K562 (cell line): ENCODE data around the gene EFNA1. TPM values are rescaled to one million over a fixed set of nuclear protein-coding genes. Genes with fewer than 3 reads are reported as not detected.

ENCODE experiments used
- BDP1 ChIP-seq: IDR thresholded peaks from 3 replicates; pipeline ENCODE4 v1.6.1; 2011; ENCODE audit not compliant: insufficient read length, insufficient read depth
- CHCHD3 ChIP-seq: fragments of 250-450 bp; sonication (Bioruptor Pico); IDR thresholded peaks from 2 replicates; pipeline ENCODE4 v2.1.2; 2022; ENCODE audit warnings: mild to moderate bottlenecking
- E2F6 ChIP-seq, 2 experiments: IDR thresholded peaks; 2 replicates each; pipeline ENCODE4 v1.6.1; 2011; ENCODE audit warnings: borderline replicate concordance in 1 of 2, control low read depth in 1 of 2, low read depth in 1 of 2, low read length in 1 of 2, mild to moderate bottlenecking in 1 of 2, mixed read lengths in 1 of 2, moderate library complexity in 1 of 2; ENCODE audit not compliant: insufficient read depth in 1 of 2, insufficient read length in 1 of 2, poor library complexity in 1 of 2, severe bottlenecking in 1 of 2; ENCODE audit errors: extremely low read depth in 1 of 2
- GABPB1 ChIP-seq: sonication (generic); formaldehyde crosslinking; IDR thresholded peaks from 2 replicates; pipeline ENCODE4 v1.8.0; 2022; ENCODE audit warnings: mild to moderate bottlenecking, missing genetic modification reagents
- HDAC2 ChIP-seq: fragments of 450-650 bp; IDR thresholded peaks from 2 replicates; pipeline ENCODE4 v1.6.1; 2016; ENCODE audit warnings: mild to moderate bottlenecking
- HMGN3 ChIP-seq: IDR thresholded peaks from 2 replicates; pipeline ENCODE4 v1.6.1; 2011; ENCODE audit warnings: borderline replicate concordance, low read depth, mild to moderate bottlenecking, mixed read lengths, low read length; ENCODE audit not compliant: insufficient read length; ENCODE audit errors: extremely low read depth
- KDM4B ChIP-seq, 2 experiments: fragments of 450-650 bp in 1 of 2; sonication (generic) in 1 of 2; IDR thresholded peaks; 2 replicates each; pipeline ENCODE4 v1.6.1; 2016 to 2017; ENCODE audit warnings: borderline replicate concordance in 2 of 2, antibody characterized with exemption in 1 of 2, low read depth in 1 of 2, mild to moderate bottlenecking in 1 of 2
- KLF6 ChIP-seq: fragments of 250-450 bp; sonication (Bioruptor Pico); IDR thresholded peaks from 2 replicates; pipeline ENCODE4 v1.4.0; 2020; ENCODE audit warnings: mild to moderate bottlenecking, moderate library complexity, borderline replicate concordance
- L3MBTL2 ChIP-seq: fragments of 450-650 bp; IDR thresholded peaks from 2 replicates; pipeline ENCODE4 v1.6.1; 2016; ENCODE audit warnings: mild to moderate bottlenecking, moderate library complexity
- NEUROD1 ChIP-seq: fragments of 150-350 bp; IDR thresholded peaks from 2 replicates; pipeline ENCODE4 v1.6.1; 2014; ENCODE audit warnings: borderline replicate concordance, low read length, low read depth; ENCODE audit not compliant: partially characterized antibody
- NR2C2 ChIP-seq, 2 experiments: fragments of 200-800 bp in 1 of 2; sonication (Bioruptor generic) in 1 of 2; sonication (generic) in 1 of 2; formaldehyde crosslinking in 1 of 2; IDR thresholded peaks; 2 replicates each; pipeline versions ENCODE4 v1.6.1 to v1.8.0; 2016 to 2022; ENCODE audit warnings: mild to moderate bottlenecking in 1 of 2, missing compliant biosample characterization in 1 of 2, missing genetic modification characterization in 1 of 2, missing genetic modification reagents in 1 of 2
- RAD51 ChIP-seq: fragments of 450-650 bp; IDR thresholded peaks from 2 replicates; pipeline ENCODE4 v1.7.1; 2016; ENCODE audit warnings: low read depth, mild to moderate bottlenecking, borderline replicate concordance
- SAP30 ChIP-seq: fragments of 200-600 bp; sonication (generic); IDR thresholded peaks from 2 replicates; pipeline ENCODE4 v1.6.1; 2012; ENCODE audit warnings: borderline replicate concordance, low read depth, mild to moderate bottlenecking, moderate library complexity, low read length, control low read depth, inconsistent platforms; ENCODE audit not compliant: insufficient read depth, poor library complexity, severe bottlenecking
- STAG1 ChIP-seq: sonication (generic); formaldehyde crosslinking; IDR thresholded peaks from 2 replicates; pipeline ENCODE4 v1.5.0; 2020; ENCODE audit warnings: missing genetic modification reagents, borderline replicate concordance
- TBP ChIP-seq: optimal IDR thresholded peaks from 2 replicates; pipeline ENCODE3; 2011; ENCODE audit warnings: low read depth, low read length, improper control_type of control experiment
- TEAD4 ChIP-seq, 2 experiments: sonication (generic) in 1 of 2; formaldehyde crosslinking in 1 of 2; IDR thresholded peaks; 2 replicates each; pipeline versions ENCODE4 v1.6.1 to v1.8.0; 2012 to 2022; ENCODE audit warnings: borderline replicate concordance in 1 of 2, inconsistent platforms in 1 of 2, low read length in 1 of 2, mild to moderate bottlenecking in 1 of 2, missing genetic modification reagents in 1 of 2
- ZEB2 ChIP-seq: fragments of 450-650 bp; IDR thresholded peaks from 2 replicates; pipeline ENCODE4 v1.6.1; 2016
- ZNF436 ChIP-seq: fragments of 250-450, 450-650 bp; sonication (Bioruptor Pico); formaldehyde crosslinking; IDR thresholded peaks from 2 replicates; pipeline ENCODE4 v1.7.0; 2020; ENCODE audit warnings: mild to moderate bottlenecking
- ZNF77 ChIP-seq: fragments of 250-450 bp; sonication (Bioruptor Pico); IDR thresholded peaks from 2 replicates; pipeline ENCODE4 v1.5.0; 2020
- polyA plus RNA-seq, 8 experiments: library from polyadenylated mRNA; depleted of rRNA in 4 of 8; stranded (reverse) in 5 of 8; unstranded in 3 of 8; fragments of >200 nt; fragmentation: Nextera tagmentation in 2 of 8; fragmentation: Illumina TruSeq in 1 of 8; extraction: Ambion mirVana in 2 of 8; extraction: Trizol in 1 of 8; gene quantifications; 2 replicates each; pipeline versions ENCODE4 v1.2.1 to v1.2.3, GENCODE V29; 2011 to 2014; ENCODE audit warnings: inconsistent platforms in 1 of 8, missing spikeins in 1 of 8
- total RNA-seq, 7 experiments: library from RNA; depleted of rRNA in 6 of 7; stranded (reverse); fragments of >200 nt in 6 of 7; fragmentation: Illumina TruSeq in 2 of 7; extraction: Trizol in 2 of 7; gene quantifications; 2 replicates each; pipeline versions ENCODE4 v1.2.1 to v1.2.3, GENCODE V29; 2011 to 2021; ENCODE audit warnings: low replicate concordance in 1 of 7
- TF ChIP-seq, protein P1 (sequence below): fragments of 450-650 bp; formaldehyde crosslinking; IDR thresholded peaks from 2 replicates; pipeline ENCODE4 v1.4.0; 2020; ENCODE audit warnings: mild to moderate bottlenecking, moderate library complexity
- TF ChIP-seq, protein P2 (sequence below): conservative IDR thresholded peaks from 2 replicates; pipeline ENCODE4 v1.6.1; 2011; ENCODE audit warnings: low read depth, mild to moderate bottlenecking, low read length; ENCODE audit not compliant: control insufficient read depth

EFNA1 gene
- total and polyA plus RNA-seq, 9 of the 15 experiments (the other 6 are each of a cell fraction or from before 2014, with no cell fraction given) = 2.1 to 9.3 (median 3.0) TPM

- TF ChIP-seq TBP (peak; percentile 28), CHCHD3 (no peak), HDAC2 (0 out of 2 replicates have a peak, but pooled peaks have one; percentile 15), ZNF77 (no peak), GABPB1 (CRISPR knock-in tag) (0 out of 2 replicates have a peak, but pooled peaks have one; percentile 59), NEUROD1 (peak; percentile 33), HMGN3 (peak; percentile 33), STAG1 (peak; percentile 64; the same call in 1 of the 2 replicates), ZEB2 (no peak), KLF6 (CRISPR knock-in tag) (no peak), L3MBTL2 (peak; percentile 89), NR2C2 (CRISPR knock-in tag; IDR thresholded peaks at IDR 0.05) (no peak), NR2C2 (tag; IDR thresholded peaks at IDR 0.05) (peak; percentile 26; the same call in 1 of the 2 replicates), BDP1 (no peak), TEAD4 (IDR thresholded peaks at IDR 0.05; ENCODE audit: low read length) (peak; percentile 32; the same call in 1 of the 2 replicates), TEAD4 (CRISPR knock-in tag; IDR thresholded peaks at IDR 0.05; ENCODE audit: borderline replicate concordance) (no peak), E2F6 (IDR thresholded peaks at IDR 0.05; ENCODE audit: borderline replicate concordance in 1 of 2, extremely low read depth in 1 of 2, insufficient read depth in 1 of 2, insufficient read length in 1 of 2, low read depth in 1 of 2, low read length in 1 of 2, poor library complexity in 1 of 2, severe bottlenecking in 1 of 2) (peak; percentile 64 to 79), ZNF436 (CRISPR knock-in tag) (no peak), KDM4B (IDR thresholded peaks at IDR 0.05; ENCODE audit: borderline replicate concordance in 2 of 2, low read depth in 1 of 2) (0 out of 4 replicates have a peak, but pooled peaks of 1 of the 2 experiments have one; percentile 69), RAD51 (peak; percentile 49; the same call in 1 of the 2 replicates), SAP30 (no peak)
- TF ChIP-seq, protein P1, sequence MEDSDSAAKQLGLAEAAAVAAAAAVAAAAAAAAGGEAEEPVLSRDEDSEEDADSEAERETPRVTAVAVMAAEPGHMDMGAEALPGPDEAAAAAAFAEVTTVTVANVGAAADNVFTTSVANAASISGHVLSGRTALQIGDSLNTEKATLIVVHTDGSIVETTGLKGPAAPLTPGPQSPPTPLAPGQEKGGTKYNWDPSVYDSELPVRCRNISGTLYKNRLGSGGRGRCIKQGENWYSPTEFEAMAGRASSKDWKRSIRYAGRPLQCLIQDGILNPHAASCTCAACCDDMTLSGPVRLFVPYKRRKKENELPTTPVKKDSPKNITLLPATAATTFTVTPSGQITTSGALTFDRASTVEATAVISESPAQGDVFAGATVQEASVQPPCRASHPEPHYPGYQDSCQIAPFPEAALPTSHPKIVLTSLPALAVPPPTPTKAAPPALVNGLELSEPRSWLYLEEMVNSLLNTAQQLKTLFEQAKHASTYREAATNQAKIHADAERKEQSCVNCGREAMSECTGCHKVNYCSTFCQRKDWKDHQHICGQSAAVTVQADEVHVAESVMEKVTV (CRISPR knock-in tag) = peak; percentile 72
- TF ChIP-seq, protein P2, sequence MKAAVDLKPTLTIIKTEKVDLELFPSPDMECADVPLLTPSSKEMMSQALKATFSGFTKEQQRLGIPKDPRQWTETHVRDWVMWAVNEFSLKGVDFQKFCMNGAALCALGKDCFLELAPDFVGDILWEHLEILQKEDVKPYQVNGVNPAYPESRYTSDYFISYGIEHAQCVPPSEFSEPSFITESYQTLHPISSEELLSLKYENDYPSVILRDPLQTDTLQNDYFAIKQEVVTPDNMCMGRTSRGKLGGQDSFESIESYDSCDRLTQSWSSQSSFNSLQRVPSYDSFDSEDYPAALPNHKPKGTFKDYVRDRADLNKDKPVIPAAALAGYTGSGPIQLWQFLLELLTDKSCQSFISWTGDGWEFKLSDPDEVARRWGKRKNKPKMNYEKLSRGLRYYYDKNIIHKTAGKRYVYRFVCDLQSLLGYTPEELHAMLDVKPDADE = no peak
These were observed 36.3 kb upstream of the EFNA1 start (continued) for GRCh38 chr1:155091071-155092051.
